Mesothelial cell of epicardium (in vitro differentiated cells): ENCODE data around the gene TMOD2. TPM values are rescaled to one million over a fixed set of nuclear protein-coding genes. Genes with fewer than 3 reads are reported as not detected.

Experiments used
- DNase-seq, 2 experiments: peaks; one replicate each; pipeline ENCODE4 v3.0.0; 2021; ENCODE audit warnings: low spot score in 2 of 2; ENCODE audit not compliant: unreplicated experiment in 2 of 2
- H3K27ac Mint-ChIP-seq: 2 replicates; pipeline ENCODE4 v1.8.0; 2021; ENCODE audit warnings: mixed read lengths
- H3K27me3 Mint-ChIP-seq: 2 replicates; pipeline ENCODE4 v1.8.0; 2021; ENCODE audit warnings: low read depth, mixed read lengths
- H3K36me3 Mint-ChIP-seq: 2 replicates; pipeline ENCODE4 v1.8.0; 2021; ENCODE audit warnings: mixed read lengths
- H3K4me1 Mint-ChIP-seq: 2 replicates; pipeline ENCODE4 v1.8.0; 2021; ENCODE audit warnings: mixed read lengths
- H3K4me3 Mint-ChIP-seq: 2 replicates; pipeline ENCODE4 v1.8.0; 2021; ENCODE audit warnings: mild to moderate bottlenecking, moderate library complexity, mixed read lengths
- H3K9me3 Mint-ChIP-seq: 2 replicates; pipeline ENCODE4 v1.8.0; 2021; ENCODE audit warnings: mixed read lengths
- total RNA-seq: library from RNA; stranded (reverse); gene quantifications from 3 replicates; pipeline ENCODE4 v1.2.1, GENCODE V29; 2021
- TF ChIP-seq, protein P1 (sequence below): fragments of 200-600 bp; sonication (generic); IDR thresholded peaks from one replicate; pipeline ENCODE4 v1.5.0; 2021; ENCODE audit warnings: antibody characterized with exemption; ENCODE audit not compliant: unreplicated experiment

The TMOD2 gene
- total RNA-seq, 1 donor from 2014 or later = 10.0 TPM

DNA sequence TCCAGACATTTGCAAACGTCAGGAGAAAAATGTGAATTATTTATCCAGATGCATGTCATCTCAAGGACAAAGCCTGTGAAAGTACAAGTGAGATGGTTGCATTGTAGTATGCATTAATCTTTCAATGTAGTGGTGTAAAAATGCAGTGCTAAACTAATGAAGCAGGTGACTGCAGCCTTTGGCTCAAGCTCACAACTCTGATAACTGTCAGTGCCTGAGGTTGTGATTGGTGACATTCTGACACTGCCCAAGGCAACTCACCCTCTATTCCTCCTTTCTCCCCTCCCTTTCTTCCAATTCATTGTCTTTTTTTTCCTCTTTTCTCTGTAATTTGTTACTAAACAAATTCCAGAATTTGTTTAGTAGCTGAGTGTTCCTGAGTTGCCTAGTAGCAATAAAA is 58.1 kb downstream of the TMOD2 start:
- TF ChIP-seq, protein P1, sequence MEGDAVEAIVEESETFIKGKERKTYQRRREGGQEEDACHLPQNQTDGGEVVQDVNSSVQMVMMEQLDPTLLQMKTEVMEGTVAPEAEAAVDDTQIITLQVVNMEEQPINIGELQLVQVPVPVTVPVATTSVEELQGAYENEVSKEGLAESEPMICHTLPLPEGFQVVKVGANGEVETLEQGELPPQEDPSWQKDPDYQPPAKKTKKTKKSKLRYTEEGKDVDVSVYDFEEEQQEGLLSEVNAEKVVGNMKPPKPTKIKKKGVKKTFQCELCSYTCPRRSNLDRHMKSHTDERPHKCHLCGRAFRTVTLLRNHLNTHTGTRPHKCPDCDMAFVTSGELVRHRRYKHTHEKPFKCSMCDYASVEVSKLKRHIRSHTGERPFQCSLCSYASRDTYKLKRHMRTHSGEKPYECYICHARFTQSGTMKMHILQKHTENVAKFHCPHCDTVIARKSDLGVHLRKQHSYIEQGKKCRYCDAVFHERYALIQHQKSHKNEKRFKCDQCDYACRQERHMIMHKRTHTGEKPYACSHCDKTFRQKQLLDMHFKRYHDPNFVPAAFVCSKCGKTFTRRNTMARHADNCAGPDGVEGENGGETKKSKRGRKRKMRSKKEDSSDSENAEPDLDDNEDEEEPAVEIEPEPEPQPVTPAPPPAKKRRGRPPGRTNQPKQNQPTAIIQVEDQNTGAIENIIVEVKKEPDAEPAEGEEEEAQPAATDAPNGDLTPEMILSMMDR = no peak
- no peak for DNase-seq
- Mint-ChIP-seq H3K27me3 (no peaks in the 10 kb centered on the region), H3K4me3 (no peak overlapping the region), H3K4me1 (no peaks in the 10 kb centered on the region), H3K9me3 (no peaks in the 10 kb centered on the region), H3K27ac (no peak overlapping the region), H3K36me3 (peaks cover 6% of the 10 kb centered on the region)

DNA sequence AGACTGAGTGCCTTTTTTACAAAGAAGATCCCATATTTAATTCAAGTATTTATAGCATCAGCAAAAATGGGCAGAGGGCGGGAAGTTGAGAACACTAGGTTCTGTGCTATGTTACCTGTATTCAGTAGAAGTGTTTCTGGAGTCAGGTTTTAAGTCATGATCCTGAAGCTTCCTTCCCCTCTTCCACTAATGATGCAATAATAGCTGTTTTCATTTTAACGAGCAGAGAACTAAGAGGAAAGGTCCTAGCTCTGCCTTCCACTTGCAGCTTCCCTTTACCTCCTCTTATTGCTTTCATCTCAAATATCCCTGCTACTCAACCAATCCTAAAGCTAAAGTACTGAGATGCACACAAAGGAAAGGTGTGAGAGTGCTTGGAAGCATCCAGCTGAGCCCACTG is 61.2 kb downstream of the TMOD2 start:
- TF ChIP-seq, protein P1 = no peak
- H3K4me3 Mint-ChIP-seq = no peak overlapping the region

DNA sequence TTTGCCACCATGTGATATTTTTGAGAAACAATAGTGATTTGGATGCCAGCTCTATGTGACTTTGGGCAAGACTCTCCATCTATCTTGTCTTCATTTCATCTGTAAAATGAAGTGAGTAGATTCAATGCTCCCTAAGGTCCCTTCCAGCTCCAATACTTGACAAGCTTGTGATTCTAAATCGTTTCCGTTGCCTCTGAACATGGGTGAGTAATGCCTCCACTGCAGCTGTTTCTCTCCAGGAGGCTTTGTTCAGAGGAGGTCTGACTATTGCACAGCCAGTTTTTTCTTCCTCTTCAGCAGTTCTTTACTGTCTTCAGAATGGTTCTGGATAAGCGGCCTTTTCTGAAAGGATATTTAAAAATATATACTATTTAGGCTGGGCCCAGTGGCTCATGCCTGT is 63.2 kb downstream of the TMOD2 start:
- DNase-seq = no peak
- H3K36me3 Mint-ChIP-seq = no peaks in the 10 kb centered on the region
- H3K27ac Mint-ChIP-seq = no peak overlapping the region
- peaks cover 3% of the 10 kb centered on the region for H3K9me3 Mint-ChIP-seq
- TF ChIP-seq, protein P1 = no peak
- no peaks in the 10 kb centered on the region for H3K27me3 Mint-ChIP-seq
- H3K4me3 Mint-ChIP-seq = no peak overlapping the region
- H3K4me1 Mint-ChIP-seq = peaks cover 9% of the 10 kb centered on the region

More for the DNA sequence above, 61.2 kb downstream of the TMOD2 start:
- Mint-ChIP-seq H3K9me3 (no peaks in the 10 kb centered on the region), H3K36me3 (no peaks in the 10 kb centered on the region), H3K27ac (no peak overlapping the region), H3K4me1 (peaks cover 9% of the 10 kb centered on the region), H3K27me3 (no peaks in the 10 kb centered on the region)
- DNase-seq = no peak

DNA sequence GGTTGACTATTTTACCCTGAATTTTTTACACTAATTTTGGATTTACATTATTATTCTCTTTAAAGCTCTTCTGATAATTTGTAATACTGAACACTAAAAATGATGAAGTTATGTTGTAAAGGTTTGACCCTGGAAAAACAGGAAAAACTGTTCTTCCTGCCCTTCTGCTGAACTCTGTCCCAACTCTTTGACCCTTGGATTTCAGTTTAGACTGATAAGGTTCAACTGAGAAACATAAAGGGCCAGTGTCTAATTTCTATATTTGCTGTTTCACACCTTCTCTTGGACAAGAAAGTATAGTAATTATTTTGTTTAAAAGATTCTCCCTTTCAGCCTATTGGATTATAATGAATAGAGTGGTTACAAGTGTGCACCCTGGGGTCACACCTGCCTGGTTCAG is 65.2 kb downstream of the TMOD2 start:
- H3K4me1 Mint-ChIP-seq = peaks cover 9% of the 10 kb centered on the region
- DNase-seq = no peak
- H3K9me3 Mint-ChIP-seq = peaks cover 23% of the 10 kb centered on the region
- no peaks in the 10 kb centered on the region for H3K27me3 Mint-ChIP-seq
- TF ChIP-seq, protein P1 = no peak
- H3K36me3 Mint-ChIP-seq = peaks cover 11% of the 10 kb centered on the region
- H3K27ac Mint-ChIP-seq = no peak overlapping the region
- no peak overlapping the region for H3K4me3 Mint-ChIP-seq

DNA sequence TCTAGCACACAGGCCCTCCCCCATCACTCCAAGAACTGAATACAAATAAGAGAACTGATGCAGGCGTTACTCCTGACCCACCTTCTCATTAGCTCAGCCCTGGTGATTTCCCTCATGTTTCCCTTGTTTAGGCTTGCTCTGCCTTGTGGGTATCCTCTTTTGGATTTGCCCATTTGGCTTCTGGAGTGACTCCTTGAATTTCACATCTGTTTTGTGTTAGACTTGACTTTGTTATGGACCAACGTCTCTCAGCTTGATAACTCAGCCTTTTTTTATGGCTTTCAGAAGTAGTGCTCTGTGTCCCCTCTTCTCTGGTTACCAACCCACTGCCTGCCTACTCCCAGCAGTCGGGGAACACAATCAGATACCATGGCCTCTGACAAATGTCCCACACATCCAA is 66.8 kb downstream of the TMOD2 start:
- no peak for DNase-seq
- H3K9me3 Mint-ChIP-seq = peaks cover 28% of the 10 kb centered on the region
- no peak overlapping the region for H3K27ac Mint-ChIP-seq
- TF ChIP-seq, protein P1 = no peak
- peaks cover 11% of the 10 kb centered on the region for H3K36me3 Mint-ChIP-seq
- no peak overlapping the region for H3K4me3 Mint-ChIP-seq
- no peaks in the 10 kb centered on the region for H3K27me3 Mint-ChIP-seq
- H3K4me1 Mint-ChIP-seq = peaks cover 9% of the 10 kb centered on the region

DNA sequence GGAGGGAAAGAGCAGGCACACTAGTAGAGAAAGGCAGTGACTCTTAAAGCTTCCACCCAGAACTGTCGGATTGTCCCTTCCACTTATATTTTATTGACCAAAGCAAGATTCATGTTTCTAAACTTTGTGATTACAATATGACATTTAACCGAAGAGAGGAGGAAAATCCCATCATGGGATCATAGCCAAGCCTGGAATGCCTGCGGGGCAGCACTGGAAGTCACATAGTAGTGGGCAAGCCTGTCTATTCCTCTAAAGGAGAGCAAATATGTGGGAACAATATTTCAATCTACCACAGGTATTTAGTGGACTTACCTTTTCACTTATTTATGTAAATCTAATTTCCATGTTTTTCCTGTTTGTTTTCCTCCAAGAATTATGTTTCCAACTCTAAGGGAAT is 74.3 kb downstream of the TMOD2 start:
- Mint-ChIP-seq H3K36me3 (peaks cover 5% of the 10 kb centered on the region), H3K4me3 (no peak overlapping the region), H3K27ac (no peak overlapping the region), H3K4me1 (peaks cover 5% of the 10 kb centered on the region), H3K27me3 (no peaks in the 10 kb centered on the region), H3K9me3 (peaks cover 14% of the 10 kb centered on the region)
- no peak for DNase-seq
- TF ChIP-seq, protein P1 = no peak
